SK-N-DZ (cell line): ENCODE data around the gene ORMDL1. TPM values are rescaled to one million over a fixed set of nuclear protein-coding genes. Genes with fewer than 3 reads are reported as not detected.

Experiments
- DNase-seq: peaks from one replicate; pipeline ENCODE4 v3.0.0-alpha.2; 2015; ENCODE audit warnings: low spot score
- polyA plus RNA-seq, 2 experiments: library from polyadenylated mRNA; depleted of rRNA; stranded (reverse); fragments of >200 nt; gene quantifications; 2 replicates each; pipeline ENCODE4 v1.2.3, GENCODE V29; 2014

ORMDL1 gene, protein sequence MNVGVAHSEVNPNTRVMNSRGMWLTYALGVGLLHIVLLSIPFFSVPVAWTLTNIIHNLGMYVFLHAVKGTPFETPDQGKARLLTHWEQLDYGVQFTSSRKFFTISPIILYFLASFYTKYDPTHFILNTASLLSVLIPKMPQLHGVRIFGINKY
- polyA plus RNA-seq (2014; cell fraction: cytosol; rRNA removed) = 88.3 and 94.2 TPM in 2 replicates
- polyA plus RNA-seq (2014; cell fraction: nucleus; rRNA removed) = 234 and 280 TPM in 2 replicates

DNA sequence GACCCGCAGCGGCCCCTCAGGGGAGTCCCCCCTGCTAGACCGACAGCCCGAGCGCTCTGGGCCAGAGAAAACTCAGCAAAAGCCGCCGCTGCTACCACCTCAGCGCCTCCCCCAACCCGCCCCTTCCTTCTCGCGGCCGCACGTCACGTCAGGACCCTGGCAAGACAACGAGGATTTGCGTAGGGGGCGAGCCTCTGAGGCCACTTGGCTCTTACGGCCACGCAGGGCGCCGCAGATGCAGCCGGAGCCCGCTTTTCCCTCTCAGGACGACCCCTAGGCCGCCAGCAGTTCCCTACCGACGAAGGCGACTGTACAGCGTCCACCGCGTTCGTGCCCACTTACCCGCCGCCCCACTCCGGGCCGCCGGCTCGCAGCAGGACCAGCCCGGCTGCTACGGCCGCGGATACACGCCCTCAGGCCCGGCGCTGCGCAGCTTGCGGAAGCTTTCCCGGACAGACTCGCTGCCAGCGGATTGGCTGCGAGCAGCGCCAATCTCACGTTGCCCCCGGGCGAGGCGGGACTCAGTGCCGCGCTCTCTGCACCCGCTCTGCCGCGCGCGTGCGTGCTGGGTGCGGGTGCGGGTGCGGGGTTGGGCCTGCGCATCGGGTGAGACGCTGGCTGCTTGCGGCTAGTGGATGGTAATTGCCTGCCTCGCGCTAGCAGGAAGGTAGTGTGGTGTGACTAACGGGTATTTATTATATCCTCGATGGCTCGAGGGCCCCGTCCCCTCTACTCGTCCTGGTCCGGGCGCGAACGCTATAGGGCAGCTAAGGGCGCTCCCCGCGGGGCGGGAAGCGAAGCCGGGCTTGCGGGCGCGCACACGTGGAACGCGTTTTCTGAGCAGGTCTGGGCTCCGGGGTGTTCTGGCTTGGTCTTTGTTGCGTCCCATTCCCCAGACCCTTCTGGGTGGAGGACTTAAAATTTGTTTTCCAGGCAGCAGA lies at the start of gene ORMDL1, which contains the start of gene PMS1:
Gene ORMDL1 (minus strand): TSS at position 413 of the 941 bp plus-strand sequence. CDS start 1,744 bp downstream, outside the sequence.
Gene PMS1 (plus strand): TSS at position 524 of the 941 bp plus-strand sequence. CDS start 7,360 bp downstream, outside the sequence.
- peak; percentile 96 for DNase-seq

DNA sequence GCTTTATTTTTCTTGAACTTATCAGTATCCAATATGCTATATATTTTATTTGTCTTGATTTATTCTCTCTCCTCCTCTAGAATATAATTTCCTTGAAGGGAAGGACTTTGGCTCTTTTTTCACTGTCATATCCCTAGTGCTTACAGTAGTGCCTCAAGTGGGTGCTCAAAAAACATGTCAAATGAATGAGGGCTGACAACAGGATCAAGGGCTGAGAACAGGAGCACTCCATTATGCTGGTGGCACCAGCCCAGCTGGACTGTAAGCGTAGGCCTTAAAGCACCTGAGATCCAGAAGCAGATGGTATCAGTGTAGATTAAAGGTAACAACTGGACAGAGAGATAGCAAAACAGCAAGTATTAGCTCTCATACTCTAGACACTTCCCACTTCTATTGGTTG lies 46.4 kb upstream of the ORMDL1 start:
- no peak for DNase-seq

DNA sequence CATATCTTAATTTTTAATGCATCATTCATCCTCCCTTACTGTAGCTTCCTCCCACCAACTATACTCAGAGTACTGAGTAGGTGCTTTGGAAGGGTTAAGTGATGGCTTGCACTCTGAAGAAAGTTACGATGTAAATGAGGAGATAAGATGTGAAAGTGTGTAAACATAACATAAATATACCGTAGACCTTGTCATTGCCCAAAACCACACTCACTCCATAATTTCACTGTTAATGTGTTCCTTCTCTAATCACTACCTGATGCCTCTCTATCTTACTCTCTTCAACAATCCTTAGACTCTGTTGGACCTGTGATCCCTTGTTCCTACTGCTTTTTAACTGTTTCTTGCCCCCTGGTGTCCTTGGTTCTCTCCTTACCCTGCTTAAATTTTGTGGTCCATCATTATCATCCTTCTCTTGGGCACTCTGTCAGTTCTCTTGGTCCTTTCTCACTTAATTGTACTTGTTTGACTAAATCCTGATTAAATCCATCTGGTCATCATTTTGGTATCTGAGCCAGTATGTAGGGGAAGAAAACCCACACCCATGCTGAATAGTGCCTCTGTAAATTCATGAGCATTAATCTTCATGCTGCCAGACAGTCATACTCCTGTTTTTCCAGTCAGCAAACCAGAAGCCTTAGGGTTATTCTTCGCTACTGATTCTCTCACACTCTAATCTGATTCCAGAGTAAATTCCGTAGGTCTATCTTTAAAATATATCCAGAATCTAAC lies 45.1 kb upstream of the ORMDL1 start:
- no peak for DNase-seq

DNA sequence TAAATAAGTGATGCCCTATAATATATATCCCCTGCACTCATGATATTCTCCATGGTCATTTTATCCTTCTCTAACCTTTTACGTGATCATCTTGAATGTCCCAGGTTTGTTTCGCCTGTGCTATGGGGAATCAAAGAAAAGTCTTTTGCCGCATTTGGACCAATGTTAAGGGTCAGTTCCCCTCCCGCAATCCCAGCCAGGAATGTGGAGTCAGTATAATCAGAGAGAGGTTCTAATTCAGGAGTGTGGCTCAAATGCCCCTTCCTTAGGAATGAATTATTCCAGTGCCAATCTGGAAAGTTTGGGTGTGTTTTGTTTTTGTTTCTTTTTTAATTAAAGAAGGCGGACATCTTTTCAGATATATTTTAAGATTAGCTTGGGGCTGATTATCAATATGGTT lies 41.9 kb upstream of the ORMDL1 start:
- DNase-seq = no peak

DNA sequence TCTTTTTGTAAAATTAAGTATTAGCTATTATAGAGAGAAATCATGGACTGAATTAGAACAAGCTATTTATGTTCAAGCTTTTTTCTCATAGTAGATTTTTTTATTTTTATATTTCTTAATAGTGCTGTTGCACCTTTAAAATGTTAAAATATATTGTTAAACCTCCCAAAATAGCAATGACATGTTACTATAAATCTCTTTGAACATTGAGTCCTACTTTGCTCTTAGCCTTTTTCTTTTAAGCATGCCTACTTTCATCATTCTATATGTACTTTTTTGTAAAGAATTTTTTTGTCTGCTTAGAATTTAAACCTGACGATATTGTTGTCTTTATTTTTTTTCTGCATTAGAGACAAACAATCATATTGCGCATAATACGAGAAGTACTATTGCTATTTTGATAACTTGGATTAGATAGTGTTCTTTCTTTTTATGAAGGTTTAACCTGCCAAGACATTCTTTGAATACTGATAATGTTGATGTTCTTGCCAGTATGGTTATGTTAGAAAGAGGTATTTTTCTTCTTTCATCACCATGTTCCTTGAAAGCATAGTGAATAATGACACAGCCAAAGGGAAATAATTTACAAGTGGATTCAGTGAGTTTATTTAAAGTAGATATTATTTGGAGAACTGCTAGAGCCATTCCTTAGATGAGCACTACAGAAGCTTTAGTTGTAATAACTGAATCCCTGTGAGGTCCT lies 40.7 kb upstream of the ORMDL1 start:
- no peak for DNase-seq

DNA sequence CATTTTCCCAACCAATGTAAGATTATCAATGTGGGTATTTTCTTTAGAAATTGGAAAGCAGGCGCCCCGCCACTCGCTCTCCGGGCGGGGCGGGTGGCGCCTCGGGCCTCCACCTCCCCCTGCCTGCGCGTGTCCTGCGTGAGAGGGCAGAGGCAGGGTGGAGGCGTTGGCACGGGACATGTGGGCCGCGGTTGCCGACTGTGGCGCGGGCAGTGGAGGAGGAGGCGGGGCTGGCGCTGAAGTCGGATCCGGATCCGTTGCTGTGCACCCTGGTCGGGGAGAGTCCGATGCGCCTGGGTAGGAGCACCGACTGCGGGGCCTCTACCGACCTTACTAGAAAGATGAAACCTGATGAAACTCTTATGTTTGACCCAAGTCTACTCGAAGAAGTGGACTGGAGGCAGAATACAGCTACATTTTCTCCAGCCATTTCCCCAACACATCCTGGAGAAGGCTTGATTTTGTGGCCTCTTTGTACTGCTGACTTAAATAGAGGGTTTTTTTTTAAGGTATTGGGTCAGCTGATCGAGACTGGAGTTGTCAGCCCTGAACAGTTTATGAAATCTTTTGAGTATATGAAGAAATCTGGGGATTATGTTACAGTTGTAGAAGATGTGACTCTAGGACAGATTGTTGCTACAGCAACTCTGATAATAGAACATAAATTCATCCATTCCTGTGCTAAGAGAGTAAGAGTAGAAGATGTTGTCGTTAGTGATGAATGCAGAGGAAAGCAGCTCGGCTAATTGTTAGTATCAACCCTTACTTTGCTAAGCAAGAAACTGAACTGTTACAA lies 38.0 kb upstream of the ORMDL1 start:
- DNase-seq = no peak

DNA sequence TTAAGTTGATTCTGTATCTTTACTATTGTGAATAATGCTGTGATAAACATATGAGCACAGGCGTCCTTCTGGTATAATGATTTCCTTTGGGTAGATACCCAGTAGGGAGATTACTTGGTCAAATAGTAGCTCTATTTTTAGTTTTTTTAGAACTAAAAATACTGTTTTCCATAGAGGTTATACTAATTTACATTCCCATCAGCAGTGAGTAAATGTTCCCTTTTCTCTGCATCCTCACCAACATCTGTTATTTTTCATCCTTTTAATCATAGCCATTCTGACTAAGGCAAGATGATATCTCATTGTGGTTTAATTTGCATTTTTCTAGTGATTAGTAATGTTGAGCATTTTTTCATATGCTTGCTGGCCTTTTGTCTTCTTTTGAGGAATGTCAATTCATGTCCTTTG lies 35.2 kb upstream of the ORMDL1 start:
- DNase-seq = no peak

DNA sequence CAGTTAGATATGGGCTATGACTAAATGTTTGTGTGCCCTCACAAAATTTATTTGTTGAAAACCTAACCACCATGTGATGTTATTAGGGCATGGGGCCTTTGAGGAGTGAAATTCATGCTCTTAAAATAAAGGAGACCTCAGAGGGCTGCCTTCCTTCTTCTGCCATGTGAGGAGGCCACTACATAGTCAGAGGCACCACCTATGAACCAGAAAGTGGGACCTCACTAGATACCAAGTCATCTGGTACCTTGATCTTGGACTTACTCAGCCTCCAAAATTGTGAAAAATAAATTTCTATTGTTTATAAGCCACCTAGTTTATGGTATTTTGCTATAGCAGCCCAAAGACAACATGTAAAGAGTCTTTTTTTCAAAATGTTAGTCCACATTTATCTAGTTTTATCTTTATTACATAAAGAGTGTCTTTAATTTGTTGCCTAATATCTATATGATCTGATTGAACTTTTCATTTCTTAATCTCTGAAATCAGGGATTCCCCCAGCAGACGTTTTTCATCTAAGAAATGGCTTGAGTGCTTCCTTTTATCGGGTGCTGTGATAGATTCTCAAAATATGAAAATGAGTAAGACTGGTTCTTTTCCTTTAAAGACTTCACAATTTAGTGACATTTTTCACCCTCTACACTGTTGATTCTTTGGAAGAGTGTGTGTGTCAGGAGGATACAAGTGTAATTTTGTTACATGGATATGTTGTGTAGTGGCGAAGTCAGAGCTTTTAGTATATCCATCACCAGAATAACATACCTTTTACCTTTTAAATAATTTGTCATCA lies 34.3 kb upstream of the ORMDL1 start:
- DNase-seq = no peak

DNA sequence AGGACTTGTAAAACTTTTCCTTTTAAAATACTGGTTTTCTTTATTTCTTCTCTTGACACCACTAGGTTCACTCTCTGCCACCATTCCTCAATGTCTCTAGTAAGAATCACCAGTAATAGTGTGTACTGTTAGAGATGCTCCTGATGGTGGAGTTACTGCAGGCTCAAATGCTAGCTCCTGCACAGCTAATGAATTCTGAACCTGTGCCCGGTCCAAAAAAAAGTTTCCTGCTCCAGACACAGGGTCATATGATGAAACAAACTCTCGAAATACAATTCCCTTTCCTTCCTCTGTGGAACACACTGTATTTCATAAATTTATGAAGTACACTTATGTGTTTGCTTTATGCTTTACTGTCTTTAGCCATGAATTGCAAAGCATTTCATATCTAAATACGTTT lies 19.3 kb upstream of the ORMDL1 start:
- no peak for DNase-seq

DNA sequence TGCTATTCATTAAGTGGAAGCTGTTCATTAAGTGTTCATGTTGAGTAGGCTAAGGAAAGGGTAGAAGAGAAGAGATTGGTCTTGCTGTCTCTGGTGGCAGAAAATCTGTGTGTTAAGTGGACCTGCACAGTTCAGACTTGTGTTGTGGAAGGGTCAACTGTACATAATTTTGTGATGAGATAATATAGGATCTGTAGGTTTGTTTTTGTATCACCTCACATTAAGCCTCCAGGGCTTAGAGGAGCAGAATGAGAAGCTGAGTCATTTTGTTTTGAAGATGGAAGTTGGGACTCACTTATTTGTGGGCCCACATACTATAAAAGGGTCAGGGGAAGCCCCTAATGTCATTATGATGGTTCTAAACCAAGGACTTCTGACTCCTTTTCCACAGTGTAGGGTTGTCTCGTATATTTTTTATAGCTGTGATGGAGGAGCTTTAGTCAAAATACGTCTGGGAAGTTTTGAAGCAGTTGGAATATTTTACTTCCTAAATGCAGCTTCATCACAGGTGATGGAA lies 18.3 kb upstream of the ORMDL1 start:
- no peak for DNase-seq

DNA sequence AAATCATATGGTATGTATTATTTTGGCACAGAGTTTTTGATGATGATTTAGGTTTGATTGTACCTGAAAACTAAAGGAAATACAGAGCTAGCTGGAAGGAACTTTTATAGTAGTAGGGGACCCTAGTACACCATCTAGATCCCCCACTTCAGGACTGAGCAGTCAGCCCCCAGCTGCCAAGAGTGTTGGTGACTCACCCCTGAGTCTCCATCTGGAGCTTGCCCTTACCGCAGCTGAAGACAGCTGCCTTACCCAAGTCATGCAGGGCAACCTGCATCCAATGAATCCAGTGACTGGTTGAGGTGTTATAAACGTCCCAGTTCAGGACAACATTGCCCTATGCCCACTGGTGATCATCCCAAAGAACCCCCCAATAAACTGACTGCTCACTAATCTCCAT lies 15.4 kb upstream of the ORMDL1 start:
- no peak for DNase-seq

DNA sequence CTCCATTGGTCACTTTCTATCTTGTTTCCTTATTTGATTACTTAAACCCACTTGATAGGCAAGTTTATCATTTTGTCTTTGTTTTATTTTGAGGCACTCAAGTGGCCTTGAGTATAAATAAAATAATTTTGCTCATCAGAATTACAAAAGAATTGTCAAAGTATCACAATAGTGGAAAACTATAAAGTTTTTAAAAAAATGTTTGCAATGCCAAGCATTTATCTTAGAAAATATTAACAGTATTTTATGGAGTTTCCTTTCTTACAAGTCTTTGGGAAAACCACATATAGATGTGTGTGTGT lies 14.8 kb upstream of the ORMDL1 start:
- no peak for DNase-seq

DNA sequence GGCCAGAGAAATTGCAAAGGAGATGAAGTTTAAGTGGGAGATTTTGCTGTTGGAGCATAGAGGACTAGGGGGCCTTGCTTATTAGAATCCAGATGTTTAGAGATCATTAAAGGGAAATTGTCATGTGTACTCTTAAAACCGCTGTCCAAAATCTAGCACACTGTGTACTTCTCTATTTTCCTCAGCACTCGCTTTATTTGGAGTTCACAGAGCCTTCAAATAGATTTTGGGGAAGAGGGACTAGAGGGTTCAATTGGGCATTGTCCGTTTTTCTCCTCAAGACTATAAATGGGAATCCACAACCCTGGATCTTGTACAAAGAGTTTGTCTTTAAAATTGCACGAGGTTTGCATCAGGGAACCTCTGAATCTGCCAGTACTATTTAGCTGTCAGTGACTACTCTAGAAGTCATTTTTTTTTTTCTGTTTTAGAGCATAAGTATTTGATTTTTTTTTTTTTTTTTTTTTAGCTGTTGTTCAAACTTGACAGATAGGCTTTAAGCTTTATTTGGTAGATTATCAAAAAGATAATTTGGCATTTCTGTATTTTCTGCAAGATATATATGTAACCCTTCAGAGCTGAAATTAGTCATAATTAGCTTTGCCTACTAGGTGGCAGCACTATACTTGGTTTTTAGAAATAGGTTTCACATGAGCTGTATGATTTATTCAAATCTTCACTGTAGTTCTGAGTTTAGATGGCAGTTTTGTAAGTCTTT lies 14.3 kb upstream of the ORMDL1 start:
- no peak for DNase-seq

DNA sequence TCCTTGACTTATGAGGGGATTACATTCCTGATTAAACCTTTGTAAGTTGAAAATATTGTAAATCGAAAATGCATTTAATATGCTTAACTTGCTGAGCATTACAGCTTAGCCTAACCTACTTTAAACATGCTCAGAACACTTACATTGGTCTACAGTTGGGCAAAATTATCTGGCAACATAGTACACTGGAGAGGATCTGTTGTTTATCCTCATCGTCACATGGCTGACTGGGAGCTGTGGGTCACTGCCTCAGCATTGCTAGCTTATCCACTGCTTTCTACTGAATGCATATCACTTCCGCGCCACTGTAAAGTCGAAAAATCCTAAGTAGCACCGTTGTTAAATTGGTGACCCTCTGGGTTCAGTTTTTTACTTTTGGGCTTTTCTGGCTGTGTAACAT lies 13.8 kb upstream of the ORMDL1 start:
- no peak for DNase-seq

DNA sequence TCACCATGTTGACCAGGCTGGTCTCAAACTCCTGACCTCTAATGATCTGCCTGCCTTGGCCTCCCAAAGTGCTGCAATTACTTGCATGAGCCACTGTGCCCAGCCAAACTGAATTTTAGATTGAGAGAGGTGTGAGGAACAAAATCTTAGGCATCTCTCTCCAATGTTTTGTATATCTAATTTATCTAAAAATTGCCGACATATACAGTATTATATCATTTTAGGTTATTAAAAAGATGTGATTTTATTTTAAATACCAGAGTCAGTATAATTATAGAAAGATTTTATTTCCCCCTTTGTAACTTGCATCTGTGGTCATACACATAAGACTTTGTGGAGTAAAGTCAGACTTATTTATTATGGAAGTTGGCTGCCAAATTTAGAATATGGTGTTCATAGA lies 10.2 kb upstream of the ORMDL1 start:
- no peak for DNase-seq

DNA sequence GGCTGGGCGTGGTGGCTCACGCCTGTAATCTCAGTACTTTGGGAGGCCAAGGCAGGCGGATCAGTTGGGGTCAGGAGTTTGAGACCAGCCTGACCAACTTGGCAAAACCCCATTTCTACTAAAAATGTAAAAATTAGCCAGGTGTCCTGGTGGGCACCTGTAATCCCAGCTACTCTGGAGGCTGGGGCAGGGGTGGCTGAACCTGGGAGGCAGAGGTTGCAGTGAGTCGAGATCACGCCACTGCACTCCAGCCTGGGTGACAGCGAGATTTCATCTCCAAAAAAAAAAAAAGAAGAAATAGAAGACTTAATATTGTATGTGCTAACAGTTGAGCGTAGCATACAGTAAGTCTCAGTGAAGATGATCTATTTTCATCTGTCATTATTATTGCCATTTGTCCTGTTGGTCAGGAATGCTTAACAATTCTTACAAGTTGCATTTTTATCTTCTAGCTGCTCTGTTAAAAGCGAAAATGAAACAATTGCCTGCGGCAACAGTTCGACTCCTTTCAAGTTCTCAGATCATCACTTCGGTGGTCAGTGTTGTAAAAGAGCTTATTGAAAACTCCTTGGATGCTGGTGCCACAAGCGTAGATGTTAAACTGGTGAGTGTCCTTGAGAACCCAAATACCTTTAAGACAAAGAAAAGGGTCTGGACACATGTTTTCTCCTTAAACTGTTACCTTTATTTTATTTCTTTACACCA lies 7.4 kb upstream of the ORMDL1 start:
- no peak for DNase-seq

DNA sequence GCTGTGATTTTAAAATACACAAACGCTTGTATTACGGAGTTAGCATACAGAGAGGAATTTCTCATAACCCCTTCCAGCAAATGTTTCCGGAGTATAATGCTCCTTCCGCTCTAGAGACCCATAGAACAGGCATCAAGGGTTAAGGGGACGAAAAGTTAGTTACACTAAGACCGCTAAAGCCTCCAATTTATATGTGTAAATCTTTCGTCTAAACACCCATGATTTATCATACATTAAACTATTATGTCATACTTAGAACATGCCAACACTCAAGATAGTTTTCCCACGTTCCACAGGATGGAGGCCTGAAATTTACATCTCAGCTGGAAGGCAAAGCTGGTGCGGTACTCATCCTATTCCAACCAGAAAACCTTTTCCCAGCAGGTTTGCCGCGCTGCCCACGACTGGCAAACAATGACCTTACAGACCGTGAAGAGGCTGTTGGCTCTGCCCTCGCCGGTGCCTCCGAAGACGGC lies 650 bp downstream of the ORMDL1 start:
- no peak for DNase-seq

DNA sequence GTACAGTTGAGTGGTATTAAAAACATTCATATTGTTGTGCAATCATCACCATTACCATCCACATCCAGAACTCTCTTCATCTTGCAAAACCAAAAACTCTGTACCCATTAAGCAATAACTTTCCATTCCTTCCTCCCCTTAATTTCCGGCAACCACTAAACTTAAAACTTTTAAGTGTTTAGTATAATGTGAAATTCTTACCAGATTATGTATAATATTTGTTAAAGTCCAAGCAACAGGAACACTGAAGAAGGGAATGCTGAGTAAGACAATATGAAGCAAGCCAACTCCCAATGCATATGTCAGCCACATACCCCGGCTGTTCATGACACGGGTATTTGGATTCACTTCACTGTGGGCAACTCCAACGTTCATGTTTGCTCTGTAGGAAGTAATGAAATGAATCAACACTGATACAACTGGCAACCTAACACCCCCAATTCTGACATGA lies 1.9 kb downstream of the ORMDL1 start:
- DNase-seq = no peak
